ENCODE results near the gene DVL2.

GRCh38 chr17:7249830-7250229 lies 15.5 kb upstream of the DVL2 start:
- TF ChIP-seq CTCF (IDR thresholded peaks at IDR 0.05), result no peak
- no peak for TF ChIP-seq POLR2AphosphoS5 (IDR thresholded peaks at IDR 0.05)
- no peak for TF ChIP-seq POLR2A (IDR thresholded peaks at IDR 0.05)
